HK-2 (cell line): ENCODE results near the gene WNT7A.

ENCODE experiments used
- DNase-seq: peaks from one replicate; pipeline ENCODE4 v3.0.0-alpha.2; 2018; ENCODE audit not compliant: unreplicated experiment

The WNT7A gene

DNA sequence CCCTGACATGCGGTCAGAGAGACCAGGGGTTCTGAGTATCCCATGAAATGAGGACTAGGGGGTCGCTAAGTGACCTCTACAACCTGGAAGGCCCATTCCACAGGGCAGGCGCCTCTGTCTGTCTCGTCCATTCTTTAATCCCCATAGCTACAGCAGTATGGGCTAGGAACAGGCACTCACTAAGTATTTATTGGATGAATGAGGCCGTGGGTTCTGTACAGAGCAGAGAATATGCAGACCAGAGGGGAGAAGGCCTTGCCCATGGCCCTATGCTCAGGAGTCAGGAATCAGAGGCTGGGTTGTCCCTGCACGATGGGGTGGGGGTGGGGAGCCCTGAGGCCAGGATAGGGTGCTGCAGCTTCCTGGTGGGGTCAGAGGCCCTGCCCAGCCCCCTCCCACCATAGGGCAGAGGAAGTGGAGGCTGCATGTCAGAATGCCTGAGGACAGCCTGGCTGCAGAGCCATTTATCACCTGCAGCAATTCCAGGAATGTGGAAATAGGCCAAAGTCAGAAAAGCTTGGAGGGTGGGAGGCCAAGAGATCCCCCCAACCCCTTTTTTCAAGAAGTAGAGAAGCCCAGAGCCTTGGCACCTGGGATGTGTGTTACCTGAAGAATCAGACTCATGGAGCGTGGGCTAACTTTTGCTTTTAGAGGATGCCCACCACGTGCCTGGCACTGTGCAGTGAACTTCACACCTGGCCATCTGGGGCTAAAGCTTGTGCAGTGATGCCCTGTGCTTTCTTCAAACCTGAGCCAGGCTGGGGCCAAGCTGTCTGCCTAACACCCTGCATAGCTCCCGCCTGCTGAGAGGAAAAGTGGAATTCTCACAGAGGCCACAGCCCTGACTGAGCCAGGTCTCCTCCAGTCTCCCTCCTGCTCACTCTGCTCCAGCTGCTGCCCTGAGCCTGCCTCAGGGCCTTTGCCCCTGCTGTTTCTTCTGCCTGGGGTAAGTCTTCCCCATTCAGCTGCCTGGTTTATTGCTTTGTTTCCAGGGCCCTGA is 109.4 kb downstream of the WNT7A start:
- no peak for DNase-seq

DNA sequence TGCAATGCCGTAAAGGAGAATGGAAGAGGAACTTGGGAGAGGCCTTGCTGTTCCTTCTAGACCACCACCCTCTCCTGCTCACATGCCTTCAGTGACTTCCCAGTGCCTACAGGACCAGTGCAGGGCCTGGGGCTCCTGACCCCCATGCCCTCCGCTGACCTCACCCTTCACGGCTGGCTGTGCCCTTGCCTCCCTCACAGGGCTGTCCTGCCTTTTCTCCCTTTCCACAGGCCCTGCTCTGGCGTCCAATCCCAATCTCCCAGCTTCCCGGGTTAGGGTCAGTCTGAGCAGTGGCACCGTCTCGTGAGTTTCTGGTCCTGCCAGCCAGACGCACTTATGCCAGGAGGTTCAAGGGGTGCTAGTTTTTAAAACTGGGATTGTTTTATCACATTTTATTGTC is 110.4 kb downstream of the WNT7A start:
- DNase-seq = no peak

DNA sequence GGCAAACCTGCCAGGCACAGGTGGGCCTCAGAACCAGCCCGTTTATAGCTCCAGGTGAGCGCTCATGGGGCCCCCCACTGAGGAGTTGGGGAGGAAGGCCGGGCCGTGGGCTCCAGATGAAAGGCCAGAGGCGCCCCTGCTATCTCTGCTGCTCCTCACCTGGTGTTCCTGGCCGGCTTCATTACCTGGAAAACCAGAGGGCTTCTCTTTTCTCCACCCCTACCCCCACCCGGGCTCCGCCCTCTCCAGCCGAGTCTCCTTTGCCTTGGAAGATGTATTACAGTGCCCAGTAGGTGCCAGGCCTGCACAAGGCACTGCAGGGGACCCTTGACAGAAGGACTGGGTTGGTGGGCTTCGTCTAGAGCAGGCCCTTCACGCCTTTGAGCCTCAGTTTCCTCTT is 111.4 kb downstream of the WNT7A start:
- DNase-seq = no peak

DNA sequence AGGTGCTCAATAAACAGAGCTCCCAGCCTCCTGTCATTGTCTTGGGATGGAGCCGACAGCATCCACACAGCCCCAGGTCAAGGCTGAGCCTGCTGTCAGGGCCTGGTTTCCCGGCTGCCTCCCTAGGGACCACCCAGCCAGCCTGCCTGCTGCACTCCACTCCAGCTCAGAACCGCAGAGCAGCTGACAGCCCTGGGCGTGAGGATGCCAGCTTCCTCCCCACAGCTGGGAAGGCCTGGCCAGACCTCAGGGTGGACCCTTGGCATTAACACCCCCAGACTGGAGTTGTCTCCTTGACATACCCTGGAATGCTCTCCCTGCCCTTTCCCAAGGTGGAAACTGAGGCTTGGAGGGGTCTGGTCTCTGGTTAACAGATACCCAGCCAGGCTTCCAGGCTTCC is 112.0 kb downstream of the WNT7A start:
- no peak for DNase-seq

DNA sequence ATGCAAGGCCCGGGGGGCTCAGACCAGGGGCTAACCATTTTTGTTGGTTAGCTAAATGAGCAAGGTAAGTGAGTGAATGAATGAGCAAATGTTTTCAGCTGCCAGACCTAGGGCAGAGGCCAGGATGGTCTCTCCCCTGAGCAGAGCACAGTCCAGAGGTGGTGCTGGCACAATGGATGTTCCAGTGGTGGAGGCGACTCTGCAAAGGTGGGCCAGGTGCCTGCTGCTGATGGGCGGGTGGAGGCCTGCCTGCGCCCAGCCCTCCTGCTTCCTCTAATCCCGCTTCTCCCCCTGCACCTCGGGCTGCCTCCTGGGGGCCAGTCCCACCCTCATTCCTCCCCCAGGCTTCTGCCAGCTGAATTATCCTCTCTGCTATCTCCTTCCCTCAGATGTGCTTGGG is 112.8 kb downstream of the WNT7A start:
- no peak for DNase-seq
